GM12878 (cell line): Measurements from ENCODE around the gene PRKRIP1. TPM values are rescaled to one million over a fixed set of nuclear protein-coding genes. Genes with fewer than 3 reads are reported as not detected.

ENCODE experiments used
- CHD4 ChIP-seq: fragments of 200-600 bp; sonication (generic); IDR thresholded peaks from 2 replicates; pipeline ENCODE4 v1.6.1; 2016; ENCODE audit warnings: mild to moderate bottlenecking
- EGR1 ChIP-seq, 2 experiments: IDR thresholded peaks; 1 replicate in 1 of 2; 2 replicates in 1 of 2; pipeline ENCODE4 v1.6.1; 2011 to 2012; ENCODE audit warnings: low read depth in 2 of 2, low read length in 2 of 2, borderline replicate concordance in 1 of 2, mild to moderate bottlenecking in 1 of 2, moderate library complexity in 1 of 2
- ETV6 ChIP-seq, 2 experiments: fragments of 450-650 bp in 1 of 2; IDR thresholded peaks in 1 of 2; conservative IDR thresholded peaks in 1 of 2; 2 replicates each; pipeline ENCODE4 v1.6.1; 2014; ENCODE audit warnings: antibody characterized with exemption in 1 of 2, borderline replicate concordance in 1 of 2, low read depth in 1 of 2, mild to moderate bottlenecking in 1 of 2, moderate library complexity in 1 of 2
- GATAD2B ChIP-seq: fragments of 450-650 bp; conservative IDR thresholded peaks from 2 replicates; pipeline ENCODE4 v1.6.1; 2017; ENCODE audit warnings: low read depth, mild to moderate bottlenecking, moderate library complexity
- HCFC1 ChIP-seq: fragments of 150-350 bp; IDR thresholded peaks from 2 replicates; pipeline ENCODE4 v1.6.1; 2014; ENCODE audit warnings: low read length
- IKZF1 ChIP-seq: fragments of 450-650 bp; conservative IDR thresholded peaks from 2 replicates; pipeline ENCODE4 v1.6.1; 2017; ENCODE audit warnings: antibody characterized with exemption, mild to moderate bottlenecking
- MEF2A ChIP-seq: IDR thresholded peaks from 2 replicates; pipeline ENCODE4 v1.6.1; 2011; ENCODE audit warnings: low read depth, mild to moderate bottlenecking, low read length, moderate library complexity; ENCODE audit not compliant: insufficient read depth
- MEF2B ChIP-seq: fragments of 450-650 bp; IDR thresholded peaks from 2 replicates; pipeline ENCODE4 v1.6.1; 2018; ENCODE audit warnings: mild to moderate bottlenecking, moderate library complexity; ENCODE audit not compliant: partially characterized antibody, poor library complexity, severe bottlenecking
- NFYA ChIP-seq: IDR thresholded peaks from 2 replicates; pipeline ENCODE4 v1.6.1; 2011; ENCODE audit warnings: low read depth, mild to moderate bottlenecking, low read length, improper control_type of control experiment, borderline replicate concordance
- NR2C1 ChIP-seq: fragments of 450-650 bp; IDR thresholded peaks from 2 replicates; pipeline ENCODE4 v1.6.1; 2017; ENCODE audit warnings: antibody characterized with exemption, mild to moderate bottlenecking, moderate library complexity
- POLR2AphosphoS5 ChIP-seq: IDR thresholded peaks from 2 replicates; pipeline ENCODE4 v1.6.1; 2011; ENCODE audit warnings: mild to moderate bottlenecking, low read length, inconsistent platforms
- RAD21 ChIP-seq: IDR thresholded peaks from 2 replicates; pipeline ENCODE4 v1.6.1; 2011; ENCODE audit warnings: mild to moderate bottlenecking, low read depth, low read length, moderate library complexity; ENCODE audit not compliant: insufficient read depth
- RAD51 ChIP-seq: fragments of 450-650 bp; IDR thresholded peaks from 2 replicates; pipeline ENCODE4 v1.6.1; 2016; ENCODE audit warnings: moderate library complexity, mild to moderate bottlenecking, inconsistent platforms
- RBBP5 ChIP-seq: fragments of 200-600 bp; sonication (generic); conservative IDR thresholded peaks from 2 replicates; pipeline ENCODE4 v1.6.1; 2016
- RCOR1 ChIP-seq: conservative IDR thresholded peaks from 2 replicates; pipeline ENCODE4 v1.6.1; 2012; ENCODE audit warnings: low read depth, low read length, improper control_type of control experiment
- SIX5 ChIP-seq: IDR thresholded peaks from 2 replicates; pipeline ENCODE4 v1.6.1; 2011; ENCODE audit warnings: mild to moderate bottlenecking, low read depth, low read length, moderate library complexity; ENCODE audit not compliant: severe bottlenecking
- SPI1 ChIP-seq: IDR thresholded peaks from 2 replicates; pipeline ENCODE4 v1.6.1; 2011; ENCODE audit warnings: low read depth, mild to moderate bottlenecking, low read length, moderate library complexity, borderline replicate concordance; ENCODE audit not compliant: insufficient read depth
- SRF ChIP-seq, 2 experiments: IDR thresholded peaks; 2 replicates each; pipeline ENCODE4 v1.6.1; 2011; ENCODE audit warnings: low read depth in 2 of 2, low read length in 2 of 2, mild to moderate bottlenecking in 1 of 2, moderate library complexity in 1 of 2
- STAT3 ChIP-seq: IDR thresholded peaks from 2 replicates; pipeline ENCODE4 v1.6.1; 2011; ENCODE audit warnings: low read depth, low read length, improper control_type of control experiment
- TBL1XR1 ChIP-seq: IDR thresholded peaks from 2 replicates; pipeline ENCODE4 v1.6.1; 2012; ENCODE audit warnings: low read depth, low read length, improper control_type of control experiment
- ZNF217 ChIP-seq: fragments of 450-650 bp; IDR thresholded peaks from 2 replicates; pipeline ENCODE4 v1.6.1; 2017; ENCODE audit warnings: antibody characterized with exemption, mild to moderate bottlenecking
- ZNF24 ChIP-seq: fragments of 450-650 bp; IDR thresholded peaks from 2 replicates; pipeline ENCODE4 v1.6.1; 2017; ENCODE audit warnings: antibody characterized with exemption, mild to moderate bottlenecking
- ZNF274 ChIP-seq: IDR thresholded peaks from one replicate; pipeline ENCODE4 v1.8.0; 2011; ENCODE audit not compliant: insufficient read length, insufficient read depth
- polyA plus RNA-seq, 11 experiments: library from polyadenylated mRNA; depleted of rRNA in 4 of 11; unstranded in 6 of 11; stranded (reverse) in 5 of 11; fragments of >200 nt; fragmentation: Nextera tagmentation in 4 of 11; fragmentation: Illumina TruSeq in 1 of 11; extraction: Ambion mirVana in 4 of 11; extraction: Trizol in 1 of 11; gene quantifications; 1 replicate in 1 of 11; 2 replicates in 10 of 11; pipeline versions ENCODE4 v1.2.1 to v1.2.3, GENCODE V29; 2011 to 2016; ENCODE audit warnings: inconsistent platforms in 2 of 11, missing spikeins in 2 of 11, low read depth in 1 of 11
- total RNA-seq, 4 experiments: library from RNA; depleted of rRNA in 3 of 4; stranded (reverse); fragments of >200 nt in 3 of 4; fragmentation: Illumina TruSeq in 1 of 4; extraction: Trizol in 1 of 4; gene quantifications; 2 replicates each; pipeline versions ENCODE4 v1.2.1 to v1.2.3, GENCODE V29; 2013 to 2021
- TF ChIP-seq, protein P1 (sequence below): fragments of 450-650 bp; IDR thresholded peaks from 2 replicates; pipeline ENCODE4 v1.6.1; 2016; ENCODE audit warnings: mild to moderate bottlenecking
- TF ChIP-seq, protein P2 (sequence below): IDR thresholded peaks from 2 replicates; pipeline ENCODE4 v1.6.1; 2011; ENCODE audit warnings: low read depth, low read length, improper control_type of control experiment, borderline replicate concordance
- TF ChIP-seq, protein P3 (sequence below): IDR thresholded peaks from 2 replicates; pipeline ENCODE4 v1.6.1; 2011; ENCODE audit warnings: low read depth, mild to moderate bottlenecking, low read length, moderate library complexity, borderline replicate concordance; ENCODE audit errors: extremely low read depth
- TF ChIP-seq, protein P4 (sequence below): fragments of 450-650 bp; conservative IDR thresholded peaks from 2 replicates; pipeline ENCODE4 v1.6.1; 2017; ENCODE audit warnings: mild to moderate bottlenecking, moderate library complexity

The PRKRIP1 gene
- total and polyA plus RNA-seq, 10 of the 15 experiments (the other 5 are each of a cell fraction or from before 2014, with no cell fraction given) = 17.0 to 38.4 (median 25.5) TPM

DNA sequence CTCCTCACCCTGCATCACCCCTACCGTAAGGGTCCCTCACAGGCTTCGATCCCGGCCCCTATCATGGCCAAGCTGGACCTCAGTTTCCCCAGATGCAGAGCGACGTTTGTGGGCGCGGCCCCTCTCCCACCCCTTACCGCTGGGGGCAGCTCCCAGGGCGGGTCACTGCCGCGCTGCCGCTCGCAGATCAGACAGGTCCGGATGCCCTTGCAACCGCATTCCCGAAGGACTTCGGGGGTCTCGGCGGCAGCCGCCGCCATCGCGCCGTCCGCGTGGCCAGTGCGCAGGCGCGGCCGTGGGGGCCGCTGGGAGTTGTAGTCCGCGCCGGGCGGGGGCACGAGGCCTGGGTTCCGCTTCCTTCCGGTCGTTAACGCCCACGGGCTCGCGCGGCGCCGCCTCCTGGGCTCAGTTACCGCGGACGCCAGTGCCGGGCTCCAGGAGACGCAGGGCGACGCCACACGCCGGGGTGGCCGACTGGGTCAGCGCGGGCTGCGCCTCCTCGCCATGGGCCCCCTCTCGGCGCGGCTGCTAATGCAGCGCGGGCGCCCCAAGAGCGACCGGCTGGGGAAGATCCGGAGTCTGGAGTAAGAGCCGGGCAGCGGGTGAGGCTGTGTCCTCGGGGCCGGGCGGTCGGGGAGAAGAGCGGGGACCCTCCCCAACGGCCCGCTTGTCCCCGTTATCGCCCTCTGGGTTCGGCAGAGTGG is 68.6 kb downstream of the PRKRIP1 start, which contains the start of the genes ALKBH4 and LRWD1 (continued):
- TF ChIP-seq, protein P1, sequence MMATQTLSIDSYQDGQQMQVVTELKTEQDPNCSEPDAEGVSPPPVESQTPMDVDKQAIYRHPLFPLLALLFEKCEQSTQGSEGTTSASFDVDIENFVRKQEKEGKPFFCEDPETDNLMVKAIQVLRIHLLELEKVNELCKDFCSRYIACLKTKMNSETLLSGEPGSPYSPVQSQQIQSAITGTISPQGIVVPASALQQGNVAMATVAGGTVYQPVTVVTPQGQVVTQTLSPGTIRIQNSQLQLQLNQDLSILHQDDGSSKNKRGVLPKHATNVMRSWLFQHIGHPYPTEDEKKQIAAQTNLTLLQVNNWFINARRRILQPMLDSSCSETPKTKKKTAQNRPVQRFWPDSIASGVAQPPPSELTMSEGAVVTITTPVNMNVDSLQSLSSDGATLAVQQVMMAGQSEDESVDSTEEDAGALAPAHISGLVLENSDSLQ = no peak
- TF ChIP-seq MEF2A = 0 out of 2 replicates have a peak, but pooled peaks have one; percentile 45
- TF ChIP-seq SIX5 = peak; percentile 91
- no peak for TF ChIP-seq SRF (IDR thresholded peaks at IDR 0.05; ENCODE audit: low read depth in 2 of 2, low read length in 2 of 2)
- peak; percentile 85 for TF ChIP-seq POLR2AphosphoS5
- TF ChIP-seq RAD21 = 0 out of 2 replicates have a peak, but pooled peaks have one; percentile 11
- no peak for TF ChIP-seq CHD4
- TF ChIP-seq EGR1 (IDR thresholded peaks at IDR 0.05; ENCODE audit: borderline replicate concordance in 1 of 2, low read depth in 2 of 2, low read length in 2 of 2) = peak in 1 of 2 experiments; percentile 98; a peak in 2 of 3 replicates
- TF ChIP-seq TBL1XR1 = no peak; the same call in 1 of the 2 replicates
- TF ChIP-seq STAT3 = no peak
- TF ChIP-seq, protein P2, sequence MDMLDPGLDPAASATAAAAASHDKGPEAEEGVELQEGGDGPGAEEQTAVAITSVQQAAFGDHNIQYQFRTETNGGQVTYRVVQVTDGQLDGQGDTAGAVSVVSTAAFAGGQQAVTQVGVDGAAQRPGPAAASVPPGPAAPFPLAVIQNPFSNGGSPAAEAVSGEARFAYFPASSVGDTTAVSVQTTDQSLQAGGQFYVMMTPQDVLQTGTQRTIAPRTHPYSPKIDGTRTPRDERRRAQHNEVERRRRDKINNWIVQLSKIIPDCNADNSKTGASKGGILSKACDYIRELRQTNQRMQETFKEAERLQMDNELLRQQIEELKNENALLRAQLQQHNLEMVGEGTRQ = peak; percentile 39
- peak; percentile 42; the same call in 1 of the 2 replicates for TF ChIP-seq SPI1
- 0 out of 2 replicates have a peak, but pooled peaks have one; percentile 16 for TF ChIP-seq ZNF24
- TF ChIP-seq, protein P3, sequence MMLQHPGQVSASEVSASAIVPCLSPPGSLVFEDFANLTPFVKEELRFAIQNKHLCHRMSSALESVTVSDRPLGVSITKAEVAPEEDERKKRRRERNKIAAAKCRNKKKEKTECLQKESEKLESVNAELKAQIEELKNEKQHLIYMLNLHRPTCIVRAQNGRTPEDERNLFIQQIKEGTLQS = peak; percentile 62; the same call in 1 of the 2 replicates
- no peak for TF ChIP-seq RBBP5
- TF ChIP-seq ETV6 (conservative IDR thresholded peaks at IDR 0.05 in 1 of 2, IDR thresholded peaks at IDR 0.05 in 1 of 2; ENCODE audit: borderline replicate concordance in 1 of 2, low read depth in 1 of 2) = no peak
- peak; percentile 98 for TF ChIP-seq IKZF1
- no peak for TF ChIP-seq NFYA
- TF ChIP-seq NR2C1 = peak; percentile 82
- no peak for TF ChIP-seq ZNF274
- no peak for TF ChIP-seq MEF2B
- TF ChIP-seq RAD51 = no peak
- peak; percentile 65; the same call in 1 of the 2 replicates for TF ChIP-seq GATAD2B
- no peak for TF ChIP-seq RCOR1
- TF ChIP-seq HCFC1 = peak; percentile 95
- TF ChIP-seq, protein P4, sequence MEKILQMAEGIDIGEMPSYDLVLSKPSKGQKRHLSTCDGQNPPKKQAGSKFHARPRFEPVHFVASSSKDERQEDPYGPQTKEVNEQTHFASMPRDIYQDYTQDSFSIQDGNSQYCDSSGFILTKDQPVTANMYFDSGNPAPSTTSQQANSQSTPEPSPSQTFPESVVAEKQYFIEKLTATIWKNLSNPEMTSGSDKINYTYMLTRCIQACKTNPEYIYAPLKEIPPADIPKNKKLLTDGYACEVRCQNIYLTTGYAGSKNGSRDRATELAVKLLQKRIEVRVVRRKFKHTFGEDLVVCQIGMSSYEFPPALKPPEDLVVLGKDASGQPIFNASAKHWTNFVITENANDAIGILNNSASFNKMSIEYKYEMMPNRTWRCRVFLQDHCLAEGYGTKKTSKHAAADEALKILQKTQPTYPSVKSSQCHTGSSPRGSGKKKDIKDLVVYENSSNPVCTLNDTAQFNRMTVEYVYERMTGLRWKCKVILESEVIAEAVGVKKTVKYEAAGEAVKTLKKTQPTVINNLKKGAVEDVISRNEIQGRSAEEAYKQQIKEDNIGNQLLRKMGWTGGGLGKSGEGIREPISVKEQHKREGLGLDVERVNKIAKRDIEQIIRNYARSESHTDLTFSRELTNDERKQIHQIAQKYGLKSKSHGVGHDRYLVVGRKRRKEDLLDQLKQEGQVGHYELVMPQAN = peak; percentile 90
- no peak for TF ChIP-seq ZNF217
